MM.1S (cell line): ENCODE measurements around the gene SCUBE1.

ENCODE experiments used
- DNase-seq: peaks from one replicate; pipeline ENCODE4 v3.0.0-alpha.2; 2015
- H2AFZ ChIP-seq: fragments of 300-600 bp; sonication (generic); 2 replicates; pipeline ENCODE4 v1.6.0; 2016; ENCODE audit warnings: antibody characterized with exemption, low read length
- H3F3A ChIP-seq: fragments of 300-600 bp; sonication (generic); 2 replicates; pipeline ENCODE4 v1.6.1; 2016; ENCODE audit warnings: mild to moderate bottlenecking, antibody characterized with exemption, low read length, moderate library complexity, mixed read lengths; ENCODE audit not compliant: insufficient read depth
- H3K27ac ChIP-seq: fragments of 300-600 bp; sonication (generic); 2 replicates; pipeline ENCODE4 v1.5.1; 2016; ENCODE audit warnings: mild to moderate bottlenecking, low read length
- H3K27me3 ChIP-seq: fragments of 300-600 bp; sonication (generic); replicated peaks from 2 replicates; pipeline ENCODE4 v1.6.0; 2016; ENCODE audit warnings: low read length; ENCODE audit not compliant: insufficient read depth
- H3K36me3 ChIP-seq: fragments of 300-600 bp; sonication (generic); replicated peaks from 2 replicates; pipeline ENCODE4 v1.6.1; 2016; ENCODE audit warnings: mild to moderate bottlenecking, low read length, mixed read lengths; ENCODE audit not compliant: insufficient read depth
- H3K4me1 ChIP-seq: fragments of 300-600 bp; sonication (generic); 2 replicates; pipeline ENCODE4 v1.6.1; 2016; ENCODE audit warnings: low read length, mixed read lengths
- H3K4me2 ChIP-seq: fragments of 300-600 bp; sonication (generic); 2 replicates; pipeline ENCODE4 v1.6.0; 2016; ENCODE audit warnings: low read depth, low read length
- H3K4me3 ChIP-seq: fragments of 300-600 bp; sonication (generic); 2 replicates; pipeline ENCODE4 v1.5.1; 2016; ENCODE audit warnings: low read length, mixed read lengths
- H3K79me2 ChIP-seq: fragments of 300-600 bp; sonication (generic); 2 replicates; pipeline ENCODE4 v1.6.1; 2016; ENCODE audit warnings: mixed run types, low read length, mixed read lengths
- H3K9ac ChIP-seq: fragments of 300-600 bp; sonication (generic); 2 replicates; pipeline ENCODE4 v1.6.1; 2016; ENCODE audit warnings: low read length, mixed read lengths
- H3K9me2 ChIP-seq: fragments of 300-600 bp; sonication (generic); replicated peaks from 2 replicates; pipeline ENCODE4 v1.6.1; 2016; ENCODE audit warnings: mild to moderate bottlenecking, low read length, mixed read lengths; ENCODE audit not compliant: insufficient read depth
- H3K9me3 ChIP-seq: fragments of 300-600 bp; sonication (generic); replicated peaks from 2 replicates; pipeline ENCODE4 v1.6.1; 2016; ENCODE audit warnings: mild to moderate bottlenecking, low read length, mixed read lengths; ENCODE audit not compliant: insufficient read depth
- H4K20me1 ChIP-seq: fragments of 300-600 bp; sonication (generic); 2 replicates; pipeline ENCODE4 v1.6.1; 2016; ENCODE audit warnings: mild to moderate bottlenecking, low read length, moderate library complexity, mixed read lengths; ENCODE audit not compliant: insufficient read depth
- CTCF ChIP-seq: fragments of 300-600 bp; sonication (generic); IDR thresholded peaks from 2 replicates; pipeline ENCODE4 v1.5.1; 2016; ENCODE audit warnings: antibody characterized with exemption, low read length, mixed read lengths
- EZH2 ChIP-seq: fragments of 300-600 bp; sonication (generic); optimal IDR thresholded peaks from 2 replicates; pipeline ENCODE3; 2017; ENCODE audit warnings: low read depth, mild to moderate bottlenecking, antibody characterized with exemption, low read length, mixed read lengths
- EZH2phosphoT487 ChIP-seq: fragments of 300-600 bp; sonication (generic); IDR thresholded peaks from 2 replicates; pipeline ENCODE4 v1.6.1; 2018; ENCODE audit warnings: antibody characterized with exemption, low read length

The SCUBE1 gene

DNA sequence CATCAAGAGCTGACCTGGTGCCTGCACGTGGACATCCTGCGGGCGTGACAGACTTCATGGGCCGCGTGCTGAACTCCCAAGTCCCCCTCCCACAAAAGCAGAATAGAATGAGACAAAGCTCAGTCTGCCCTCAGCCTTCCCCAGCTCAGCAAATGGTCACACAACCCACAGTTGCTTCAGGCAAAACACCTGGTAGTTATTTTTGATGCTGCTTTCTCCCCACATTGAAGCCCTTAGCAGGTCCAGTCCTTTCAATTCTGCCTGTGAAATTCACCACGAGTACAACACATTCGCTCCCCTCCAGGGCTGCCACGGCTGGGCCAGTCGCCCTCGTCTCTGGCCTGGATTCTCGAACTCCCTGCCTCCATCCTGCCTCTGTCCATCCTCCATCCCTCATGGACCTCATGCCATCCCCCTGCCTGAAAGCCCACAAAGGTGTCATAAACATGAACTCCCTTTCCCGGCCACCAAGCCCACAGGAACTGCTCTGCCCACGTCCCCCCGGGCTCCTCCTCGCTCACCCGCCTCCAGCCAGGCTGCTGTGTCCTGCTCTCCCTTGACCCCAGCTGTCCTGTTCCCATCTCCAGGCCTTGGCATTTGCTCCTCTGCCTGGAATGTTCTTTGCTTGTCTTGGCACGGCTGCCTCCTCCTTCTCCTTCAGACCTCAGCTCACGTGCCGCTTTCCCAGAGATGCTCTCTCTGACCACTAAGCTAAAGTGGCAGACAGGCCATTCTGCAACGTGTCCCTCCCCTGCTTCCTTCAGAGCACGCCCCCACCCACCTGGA lies 42.1 kb downstream of the SCUBE1 start:
- no peaks in the 10 kb centered on the region for H3K36me3 ChIP-seq
- no peaks in the 10 kb centered on the region for H3K79me2 ChIP-seq
- H4K20me1 ChIP-seq: no peaks in the 10 kb centered on the region
- no peak overlapping the region for H3K27ac ChIP-seq
- H3K9ac ChIP-seq: no peak overlapping the region
- no peak for TF ChIP-seq EZH2phosphoT487
- no peak for TF ChIP-seq EZH2
- TF ChIP-seq CTCF: no peak
- DNase-seq: peak; percentile 17
- peaks cover 40% of the 10 kb centered on the region for H3K27me3 ChIP-seq
- no peak overlapping the region; the same call in 1 of the 2 replicates for H3K4me2 ChIP-seq
- H3K4me3 ChIP-seq: no peak overlapping the region
- H3K4me1 ChIP-seq: no peaks in the 10 kb centered on the region
- no peaks in the 10 kb centered on the region for H3K9me2 ChIP-seq
- no peaks in the 10 kb centered on the region for H3K9me3 ChIP-seq
- H3F3A ChIP-seq: no peaks in the 10 kb centered on the region
- H2AFZ ChIP-seq: no peak overlapping the region

DNA sequence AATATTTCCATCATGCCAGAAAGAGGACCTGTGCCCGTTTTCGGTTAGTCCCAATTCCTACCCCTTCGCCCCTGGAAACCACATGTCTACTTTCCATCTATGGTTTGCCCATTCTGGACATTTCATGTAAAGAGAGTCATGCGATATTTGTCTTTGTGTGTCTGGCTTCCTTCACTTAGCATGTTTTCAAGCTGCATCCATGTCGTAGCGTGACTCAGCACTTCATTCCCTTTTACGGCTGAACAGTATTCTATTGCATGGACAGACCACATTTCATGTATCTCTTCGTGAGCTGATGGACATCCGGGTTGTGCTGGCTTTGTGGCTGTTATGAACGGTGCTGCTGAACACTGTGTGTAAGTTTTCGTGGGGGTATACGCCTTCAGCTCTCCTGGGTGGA lies 43.4 kb downstream of the SCUBE1 start:
- no peak overlapping the region for H3K27ac ChIP-seq
- no peak overlapping the region for H3K4me3 ChIP-seq
- no peaks in the 10 kb centered on the region for H3K9me3 ChIP-seq
- no peaks in the 10 kb centered on the region for H3K79me2 ChIP-seq
- no peaks in the 10 kb centered on the region for H3K36me3 ChIP-seq
- no peaks in the 10 kb centered on the region for H3F3A ChIP-seq
- no peak overlapping the region for H3K4me2 ChIP-seq
- H3K9me2 ChIP-seq: no peaks in the 10 kb centered on the region
- no peak for DNase-seq
- TF ChIP-seq EZH2 (no peak), CTCF (no peak), EZH2phosphoT487 (no peak)
- H3K27me3 ChIP-seq: peaks cover 40% of the 10 kb centered on the region
- no peaks in the 10 kb centered on the region for H4K20me1 ChIP-seq
- no peak overlapping the region for H2AFZ ChIP-seq
- no peak overlapping the region for H3K9ac ChIP-seq
- no peaks in the 10 kb centered on the region for H3K4me1 ChIP-seq

DNA sequence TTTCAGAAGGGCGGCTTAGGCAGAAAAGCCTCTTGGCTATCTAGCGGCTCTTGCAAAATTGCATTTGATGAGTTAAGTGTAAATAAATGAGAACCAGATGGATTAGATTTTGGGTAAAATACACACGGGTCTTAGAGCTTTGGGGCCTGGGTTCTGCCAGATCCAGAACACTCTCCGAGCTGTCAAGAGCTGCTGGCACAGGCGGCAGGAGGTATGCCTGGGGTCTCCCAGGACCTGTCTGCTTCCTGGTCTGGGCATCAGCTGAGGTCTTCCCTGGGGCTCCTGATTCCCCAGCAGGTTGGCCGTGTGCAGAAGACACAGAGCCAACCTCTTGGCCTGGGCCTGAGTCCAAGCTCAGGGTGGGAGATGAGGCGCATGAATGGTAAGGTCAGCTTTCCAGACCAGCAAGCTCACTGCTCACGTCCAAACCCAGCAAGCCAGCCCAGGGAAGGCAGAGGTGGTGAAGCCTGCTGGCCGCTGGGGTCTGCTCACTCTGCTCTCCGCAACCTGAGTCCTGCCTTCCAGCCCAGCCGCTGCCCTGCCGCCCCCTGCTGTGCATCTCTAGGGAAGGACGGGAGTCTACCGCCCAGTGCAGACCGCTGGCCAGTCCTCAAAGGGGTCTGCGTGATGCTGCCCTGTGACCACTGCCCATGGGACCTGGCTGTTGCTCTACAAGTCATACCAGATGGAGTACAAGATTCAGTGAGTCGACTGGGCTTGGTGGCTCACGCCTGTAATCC lies 44.9 kb downstream of the SCUBE1 start:
- TF ChIP-seq EZH2 (no peak), EZH2phosphoT487 (no peak), CTCF (no peak)
- Histone ChIP-seq H3K79me2 (no peaks in the 10 kb centered on the region), H3K9me2 (no peaks in the 10 kb centered on the region), H2AFZ (no peak overlapping the region), H3K9ac (no peak overlapping the region), H3K27ac (no peak overlapping the region), H3F3A (no peaks in the 10 kb centered on the region), H3K9me3 (no peaks in the 10 kb centered on the region), H3K4me3 (no peak overlapping the region), H3K4me1 (no peaks in the 10 kb centered on the region), H3K36me3 (no peaks in the 10 kb centered on the region), H3K27me3 (peaks cover 40% of the 10 kb centered on the region), H4K20me1 (no peaks in the 10 kb centered on the region), H3K4me2 (no peak overlapping the region)
- DNase-seq: no peak
